ENCODE results near the gene LNPK. TPM values are rescaled to one million over a fixed set of nuclear protein-coding genes. Genes with fewer than 3 reads are reported as not detected.
"Not testable (repeated sequence)": the region's sequence is repeated elsewhere in the genome, so short reads cannot be mapped to it uniquely, and the experiment has no call there.

LNPK gene
- total RNA-seq, 1 donor from 2014 or later: 45.4 TPM

- Histone ChIP-seq H3K9ac (ENCODE audit: low read depth in 1 of 3, low read length in 3 of 3) (no peak overlapping the region), H3K36me3 (ENCODE audit: control insufficient read depth in 3 of 3, insufficient read depth in 3 of 3, low read length in 3 of 3) (peaks cover 0 to 16% (median 14%) of the 10 kb centered on the region in 3 donors), H3K27me3 (ENCODE audit: control insufficient read depth in 3 of 3, insufficient read depth in 3 of 3, low read length in 3 of 3) (no peaks in the 10 kb centered on the region), H3K27ac (ENCODE audit: low read depth, low read length) (no peak overlapping the region), H3K4me3 (ENCODE audit: low read length in 3 of 3) (no peak overlapping the region), H3K4me1 (ENCODE audit: control insufficient read depth in 3 of 3, insufficient read depth in 3 of 3, low read length in 3 of 3) (no peaks in the 10 kb centered on the region), H3K9me3 (ENCODE audit: control insufficient read depth in 3 of 3, low read length in 3 of 3) (no peaks in the 10 kb centered on the region)
Observed at GRCh38 chr2:175976391-175977157, 25.5 kb downstream of the LNPK start.

DNA sequence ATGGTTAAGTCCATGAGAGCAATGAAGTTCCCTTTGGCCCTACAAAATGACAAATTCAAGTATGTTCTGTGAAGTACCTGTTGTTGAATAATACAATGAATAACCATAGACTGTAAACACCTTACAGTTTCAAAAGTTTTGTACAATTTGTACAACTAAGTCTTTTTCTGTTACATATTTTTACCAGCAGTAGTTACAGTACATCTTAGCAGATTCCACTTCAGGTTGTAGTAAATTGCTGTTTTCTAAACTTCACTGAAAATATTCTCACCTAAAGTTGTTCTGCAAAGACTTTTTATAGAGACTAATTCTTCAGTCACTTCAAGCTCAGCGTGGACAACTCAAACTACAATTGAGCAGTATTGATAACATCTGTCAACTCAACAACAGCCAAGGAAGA is 28.7 kb downstream of the LNPK start:
- no peak overlapping the region for H3K4me3 ChIP-seq (ENCODE audit: low read length in 3 of 3)
- H3K27me3 ChIP-seq (ENCODE audit: control insufficient read depth in 3 of 3, insufficient read depth in 3 of 3, low read length in 3 of 3): no peaks in the 10 kb centered on the region
- H3K36me3 ChIP-seq (ENCODE audit: control insufficient read depth in 3 of 3, insufficient read depth in 3 of 3, low read length in 3 of 3): peaks cover 0 to 16% (median 8%) of the 10 kb centered on the region in 3 donors
- H3K9me3 ChIP-seq (ENCODE audit: control insufficient read depth in 3 of 3, low read length in 3 of 3): no peaks in the 10 kb centered on the region
- no peak overlapping the region for H3K27ac ChIP-seq (ENCODE audit: low read depth, low read length)
- H3K4me1 ChIP-seq (ENCODE audit: control insufficient read depth in 3 of 3, insufficient read depth in 3 of 3, low read length in 3 of 3): no peaks in the 10 kb centered on the region
- no peak overlapping the region for H3K9ac ChIP-seq (ENCODE audit: low read depth in 1 of 3, low read length in 3 of 3)

DNA sequence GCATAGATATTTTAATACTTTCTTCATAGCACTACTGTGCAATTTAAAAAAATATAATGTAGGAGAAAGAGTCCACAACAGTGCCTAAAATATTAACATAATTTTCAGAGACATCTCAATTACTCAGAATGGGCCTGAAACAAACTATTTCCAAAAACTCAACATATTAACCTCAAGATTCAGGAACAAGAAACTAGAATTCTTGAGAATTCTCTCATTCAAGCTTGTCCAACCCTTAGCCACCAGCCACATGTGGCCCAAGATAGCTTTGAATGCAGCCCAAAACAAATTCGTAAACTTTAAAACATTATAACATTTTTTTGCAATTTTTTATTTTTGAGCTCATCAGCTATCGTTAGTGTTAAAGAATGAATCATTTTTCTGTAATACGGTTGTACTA is 35.2 kb downstream of the LNPK start:
- H3K27me3 ChIP-seq (ENCODE audit: control insufficient read depth in 3 of 3, insufficient read depth in 3 of 3, low read length in 3 of 3): no peaks in the 10 kb centered on the region
- H3K36me3 ChIP-seq (ENCODE audit: control insufficient read depth in 3 of 3, insufficient read depth in 3 of 3, low read length in 3 of 3): peaks cover 0 to 5% (median 4%) of the 10 kb centered on the region in 3 donors
- H3K9ac ChIP-seq (ENCODE audit: low read depth in 1 of 3, low read length in 3 of 3): no peak overlapping the region
- no peak overlapping the region for H3K4me3 ChIP-seq (ENCODE audit: low read length in 3 of 3)
- no peaks in the 10 kb centered on the region for H3K4me1 ChIP-seq (ENCODE audit: control insufficient read depth in 3 of 3, insufficient read depth in 3 of 3, low read length in 3 of 3)
- no peak overlapping the region for H3K27ac ChIP-seq (ENCODE audit: low read depth, low read length)
- H3K9me3 ChIP-seq (ENCODE audit: control insufficient read depth in 3 of 3, low read length in 3 of 3): no peaks in the 10 kb centered on the region

DNA sequence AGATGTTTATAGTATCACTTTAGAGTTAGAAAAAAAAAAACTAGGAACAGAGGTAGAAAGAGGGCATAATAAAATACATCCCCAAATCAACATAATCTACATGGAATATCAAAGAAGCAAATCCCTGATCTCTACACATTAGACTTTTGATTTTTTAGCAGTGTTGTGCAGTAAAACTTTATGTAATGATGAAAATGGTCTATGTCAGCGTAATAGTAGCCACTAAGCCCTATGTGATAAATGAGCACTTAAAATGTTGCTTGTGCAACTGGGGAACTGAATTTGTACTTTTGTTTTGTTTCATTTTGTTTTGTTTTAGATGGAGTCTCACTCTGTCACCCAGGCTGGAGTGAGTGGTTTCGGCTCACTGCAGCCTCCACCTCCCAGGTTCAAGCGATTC is 36.3 kb downstream of the LNPK start:
- no peaks in the 10 kb centered on the region for H3K27me3 ChIP-seq (ENCODE audit: control insufficient read depth in 3 of 3, insufficient read depth in 3 of 3, low read length in 3 of 3)
- H3K4me3 ChIP-seq (ENCODE audit: low read length in 3 of 3): no peak overlapping the region
- H3K9ac ChIP-seq (ENCODE audit: low read depth in 1 of 3, low read length in 3 of 3): no peak overlapping the region
- H3K27ac ChIP-seq (ENCODE audit: low read depth, low read length): no peak overlapping the region
- H3K4me1 ChIP-seq (ENCODE audit: control insufficient read depth in 3 of 3, insufficient read depth in 3 of 3, low read length in 3 of 3): no peaks in the 10 kb centered on the region
- H3K36me3 ChIP-seq (ENCODE audit: control insufficient read depth in 3 of 3, insufficient read depth in 3 of 3, low read length in 3 of 3): peaks cover 0 to 5% (median 4%) of the 10 kb centered on the region in 3 donors
- H3K9me3 ChIP-seq (ENCODE audit: control insufficient read depth in 3 of 3, low read length in 3 of 3): no peaks in the 10 kb centered on the region

DNA sequence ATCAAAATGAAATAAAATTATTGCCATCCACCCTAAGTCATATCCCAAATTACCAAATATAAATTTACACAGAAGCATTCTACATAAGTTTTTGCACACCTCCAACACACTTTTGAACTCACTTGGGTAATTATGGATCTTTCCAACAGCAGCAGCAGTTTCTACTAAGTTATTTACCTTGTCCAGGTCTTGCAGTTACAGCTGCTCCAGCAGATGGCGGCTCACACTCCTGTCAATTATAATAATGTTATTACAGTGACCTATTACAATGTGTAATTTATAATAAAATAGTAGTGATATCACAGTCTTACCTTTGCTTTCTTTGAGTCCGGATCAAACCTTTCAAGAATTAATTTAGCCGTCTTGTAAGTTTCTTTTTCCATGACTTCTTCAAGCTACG is 37.9 kb downstream of the LNPK start:
- Histone ChIP-seq H3K9me3 (ENCODE audit: control insufficient read depth in 3 of 3, low read length in 3 of 3) (no peaks in the 10 kb centered on the region), H3K36me3 (ENCODE audit: control insufficient read depth in 3 of 3, insufficient read depth in 3 of 3, low read length in 3 of 3) (peaks cover 0 to 4% (median 0%) of the 10 kb centered on the region in 3 donors), H3K27me3 (ENCODE audit: control insufficient read depth in 3 of 3, insufficient read depth in 3 of 3, low read length in 3 of 3) (no peaks in the 10 kb centered on the region), H3K27ac (ENCODE audit: low read depth, low read length) (no peak overlapping the region), H3K4me1 (ENCODE audit: control insufficient read depth in 3 of 3, insufficient read depth in 3 of 3, low read length in 3 of 3) (no peaks in the 10 kb centered on the region), H3K9ac (ENCODE audit: low read depth in 1 of 3, low read length in 3 of 3) (no peak overlapping the region), H3K4me3 (ENCODE audit: low read length in 3 of 3) (no peak overlapping the region)

DNA sequence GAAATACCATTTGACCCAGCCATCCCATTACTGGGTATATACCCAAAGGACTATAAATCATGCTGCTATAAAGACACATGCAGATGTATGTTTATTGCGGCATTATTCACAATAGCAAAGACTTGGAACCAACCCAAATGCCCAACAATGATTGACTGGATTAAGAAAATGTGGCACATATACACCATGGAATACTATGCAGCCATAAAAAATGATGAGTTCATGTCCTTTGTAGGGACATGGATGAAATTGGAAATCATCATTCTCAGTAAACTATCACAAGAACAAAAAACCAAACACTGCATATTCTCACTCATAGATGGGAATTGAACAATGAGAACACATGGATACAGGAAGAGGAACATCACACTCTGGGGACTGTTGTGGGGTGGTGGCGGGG is 38.9 kb downstream of the LNPK start:
- not testable (repeated sequence) for H3K27ac ChIP-seq (ENCODE audit: low read depth, low read length); H3K27me3 ChIP-seq (ENCODE audit: control insufficient read depth in 3 of 3, insufficient read depth in 3 of 3, low read length in 3 of 3); H3K4me1 ChIP-seq (ENCODE audit: control insufficient read depth in 3 of 3, insufficient read depth in 3 of 3, low read length in 3 of 3); H3K9me3 ChIP-seq (ENCODE audit: control insufficient read depth in 3 of 3, low read length in 3 of 3); H3K36me3 ChIP-seq (ENCODE audit: control insufficient read depth in 3 of 3, insufficient read depth in 3 of 3, low read length in 3 of 3); H3K4me3 ChIP-seq (ENCODE audit: low read length in 3 of 3); H3K9ac ChIP-seq (ENCODE audit: low read depth in 1 of 3, low read length in 3 of 3)

DNA sequence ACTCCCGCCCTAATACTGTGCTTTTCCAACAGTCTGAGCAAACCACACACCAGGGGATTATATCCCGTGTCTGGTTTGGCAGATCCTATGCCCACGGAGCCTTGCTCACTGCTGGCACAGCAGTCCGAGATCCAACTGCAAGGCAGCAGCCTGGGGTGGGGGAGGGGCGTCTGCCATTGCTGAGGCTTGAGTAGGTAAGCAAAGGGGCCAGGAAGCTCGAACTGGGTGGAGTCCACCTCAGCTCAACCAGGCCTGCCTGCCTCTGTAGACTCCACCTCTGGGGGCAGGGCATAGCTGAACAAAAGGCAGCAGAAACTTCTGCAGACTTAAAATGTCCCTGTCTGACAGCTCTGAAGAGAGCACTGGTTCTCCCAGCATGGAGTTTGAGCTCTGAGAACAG is 44.2 kb downstream of the LNPK start:
- Histone ChIP-seq H3K27me3 (ENCODE audit: control insufficient read depth in 3 of 3, insufficient read depth in 3 of 3, low read length in 3 of 3) (no peaks in the 10 kb centered on the region), H3K4me3 (ENCODE audit: low read length in 3 of 3) (no peak overlapping the region), H3K9me3 (ENCODE audit: control insufficient read depth in 3 of 3, low read length in 3 of 3) (no peaks in the 10 kb centered on the region), H3K36me3 (ENCODE audit: control insufficient read depth in 3 of 3, insufficient read depth in 3 of 3, low read length in 3 of 3) (peaks cover 4 to 6% (median 4%) of the 10 kb centered on the region in 3 donors), H3K9ac (ENCODE audit: low read depth in 1 of 3, low read length in 3 of 3) (no peak overlapping the region), H3K27ac (ENCODE audit: low read depth, low read length) (no peak overlapping the region), H3K4me1 (ENCODE audit: control insufficient read depth in 3 of 3, insufficient read depth in 3 of 3, low read length in 3 of 3) (no peaks in the 10 kb centered on the region)

DNA sequence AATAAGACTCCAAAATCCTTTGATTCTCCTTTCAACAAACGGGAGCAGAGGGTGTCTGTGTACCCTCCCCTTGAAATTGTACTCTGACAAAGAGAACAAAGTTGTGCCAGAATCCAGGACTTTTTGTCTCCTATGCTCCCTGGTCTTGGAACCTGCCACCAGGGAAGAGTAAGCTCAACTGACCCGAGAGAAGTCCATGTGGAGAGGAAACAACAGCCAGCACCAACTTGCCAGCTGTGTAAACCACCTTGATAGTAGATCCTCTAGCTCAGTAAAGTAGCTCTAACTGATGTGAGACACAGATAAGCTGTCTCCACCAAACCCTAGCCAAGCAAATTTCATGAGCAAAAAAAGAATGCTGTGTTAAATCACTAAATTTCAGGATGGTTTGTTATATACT is 46.9 kb downstream of the LNPK start:
- Histone ChIP-seq H3K9ac (ENCODE audit: low read depth in 1 of 3, low read length in 3 of 3) (no peak overlapping the region), H3K36me3 (ENCODE audit: control insufficient read depth in 3 of 3, insufficient read depth in 3 of 3, low read length in 3 of 3) (peaks cover 4 to 6% (median 4%) of the 10 kb centered on the region in 3 donors), H3K27ac (ENCODE audit: low read depth, low read length) (no peak overlapping the region), H3K9me3 (ENCODE audit: control insufficient read depth in 3 of 3, low read length in 3 of 3) (no peaks in the 10 kb centered on the region), H3K4me3 (ENCODE audit: low read length in 3 of 3) (no peak overlapping the region), H3K4me1 (ENCODE audit: control insufficient read depth in 3 of 3, insufficient read depth in 3 of 3, low read length in 3 of 3) (no peaks in the 10 kb centered on the region), H3K27me3 (ENCODE audit: control insufficient read depth in 3 of 3, insufficient read depth in 3 of 3, low read length in 3 of 3) (no peaks in the 10 kb centered on the region)

DNA sequence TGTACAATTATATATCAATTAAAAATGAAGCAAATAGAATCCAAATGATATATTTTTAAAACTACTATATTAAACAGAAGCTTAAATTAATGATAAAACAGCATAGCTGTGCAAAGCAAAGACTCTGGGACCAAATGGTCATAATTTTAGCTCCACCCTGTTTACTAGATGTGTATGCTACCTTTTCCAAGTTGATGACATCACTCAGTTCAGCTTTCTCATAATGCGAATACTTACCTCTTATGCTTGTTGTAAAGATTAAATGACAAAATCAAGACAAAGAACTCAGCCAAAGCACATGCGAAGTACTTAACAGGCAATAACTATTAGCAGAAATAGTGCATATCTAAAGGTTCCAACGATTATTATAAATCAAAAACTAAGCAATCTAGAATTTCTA is 51.6 kb downstream of the LNPK start:
- no peak overlapping the region for H3K27ac ChIP-seq (ENCODE audit: low read depth, low read length)
- H3K36me3 ChIP-seq (ENCODE audit: control insufficient read depth in 3 of 3, insufficient read depth in 3 of 3, low read length in 3 of 3): peaks cover 0 to 5% (median 4%) of the 10 kb centered on the region in 3 donors
- H3K9ac ChIP-seq (ENCODE audit: low read depth in 1 of 3, low read length in 3 of 3): no peak overlapping the region
- H3K9me3 ChIP-seq (ENCODE audit: control insufficient read depth in 3 of 3, low read length in 3 of 3): no peaks in the 10 kb centered on the region
- H3K4me1 ChIP-seq (ENCODE audit: control insufficient read depth in 3 of 3, insufficient read depth in 3 of 3, low read length in 3 of 3): no peaks in the 10 kb centered on the region
- H3K4me3 ChIP-seq (ENCODE audit: low read length in 3 of 3): no peak overlapping the region
- no peaks in the 10 kb centered on the region for H3K27me3 ChIP-seq (ENCODE audit: control insufficient read depth in 3 of 3, insufficient read depth in 3 of 3, low read length in 3 of 3)

DNA sequence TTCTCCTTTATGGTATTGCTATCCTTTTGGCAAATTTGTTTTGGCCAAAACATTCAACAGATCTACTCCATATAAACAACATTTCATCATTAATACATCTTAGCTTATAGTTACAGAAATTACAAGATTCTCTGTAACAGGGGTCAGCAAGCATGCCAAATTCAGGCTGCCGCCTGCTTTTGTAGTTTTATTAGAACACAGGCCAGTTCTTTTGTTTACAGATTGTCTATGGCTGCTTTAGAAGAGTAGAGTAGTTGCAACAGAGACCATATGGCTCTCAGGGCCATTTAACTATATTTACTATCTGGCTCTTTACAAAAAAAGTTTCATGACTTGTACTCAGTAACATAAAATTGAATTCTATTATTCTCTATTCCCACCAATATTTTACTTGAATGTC is 53.9 kb downstream of the LNPK start:
- no peaks in the 10 kb centered on the region for H3K9me3 ChIP-seq (ENCODE audit: control insufficient read depth in 3 of 3, low read length in 3 of 3)
- no peak overlapping the region for H3K4me3 ChIP-seq (ENCODE audit: low read length in 3 of 3)
- H3K4me1 ChIP-seq (ENCODE audit: control insufficient read depth in 3 of 3, insufficient read depth in 3 of 3, low read length in 3 of 3): no peaks in the 10 kb centered on the region
- H3K9ac ChIP-seq (ENCODE audit: low read depth in 1 of 3, low read length in 3 of 3): peak overlapping the region in 1 of 3 donors; percentile 33
- H3K27me3 ChIP-seq (ENCODE audit: control insufficient read depth in 3 of 3, insufficient read depth in 3 of 3, low read length in 3 of 3): no peaks in the 10 kb centered on the region
- H3K36me3 ChIP-seq (ENCODE audit: control insufficient read depth in 3 of 3, insufficient read depth in 3 of 3, low read length in 3 of 3): peaks cover 0 to 7% (median 4%) of the 10 kb centered on the region in 3 donors
- H3K27ac ChIP-seq (ENCODE audit: low read depth, low read length): no peak overlapping the region

Measured in skeletal muscle tissue (tissue), 4 donors.